Measurements from ENCODE around the gene SYNRG. TPM values are rescaled to one million over a fixed set of nuclear protein-coding genes. Genes with fewer than 3 reads are reported as not detected.
"Not testable (repeated sequence)": the region's sequence is repeated elsewhere in the genome, so short reads cannot be mapped to it uniquely, and the experiment has no call there.

SYNRG gene
- total and polyA plus RNA-seq, 4 donors: 6.5 to 20.5 (median 15.9) TPM

- not testable (repeated sequence) for H3K9me3 ChIP-seq (ENCODE audit: control insufficient read depth in 4 of 4, low read length in 3 of 4); H3K9ac ChIP-seq (ENCODE audit: low read depth in 1 of 2, low read length in 2 of 2); H3K27me3 ChIP-seq (ENCODE audit: control insufficient read depth in 4 of 4, insufficient read depth in 4 of 4, low read length in 3 of 4); H3K4me3 ChIP-seq (ENCODE audit: low read depth in 1 of 3, low read length in 3 of 3); DNase-seq (ENCODE audit: low spot score); H3K4me1 ChIP-seq (ENCODE audit: control insufficient read depth in 4 of 4, insufficient read depth in 4 of 4, low read length in 3 of 4); H3K27ac ChIP-seq (ENCODE audit: low read depth in 1 of 2, low read length in 2 of 2)
- TF ChIP-seq HNF4A (conservative IDR thresholded peaks at IDR 0.05) (peak; percentile 57 to 65), SP1 (IDR thresholded peaks at IDR 0.05) (peak; percentile 33), YY1 (IDR thresholded peaks at IDR 0.05) (peak; percentile 47), RXRA (IDR thresholded peaks at IDR 0.05) (peak; percentile 23 to 31), JUND (IDR thresholded peaks at IDR 0.05) (peak in 1 of 2 donors; percentile 9)
- H3K36me3 ChIP-seq (ENCODE audit: control insufficient read depth in 4 of 4, insufficient read depth in 3 of 4, low read depth in 1 of 4, low read length in 3 of 4): peaks cover 0 to 36% (median 25%) of the 10 kb centered on the region in 4 donors
- WGBS: 60% methylated on average over 6 of the region's 6 CpGs
These were observed 7.2 kb upstream of the SYNRG start for GRCh38 chr17:37616430-37616829.

- no peaks in the 10 kb centered on the region for H3K27me3 ChIP-seq (ENCODE audit: control insufficient read depth in 4 of 4, insufficient read depth in 4 of 4, low read length in 3 of 4)
- no peak for DNase-seq (ENCODE audit: low spot score)
- H3K4me3 ChIP-seq (ENCODE audit: low read depth in 1 of 3, low read length in 3 of 3): no peak overlapping the region
- 98% methylated on average over 2 of the region's 2 CpGs for WGBS
- peaks cover 0 to 27% (median 20%) of the 10 kb centered on the region in 4 donors for H3K36me3 ChIP-seq (ENCODE audit: control insufficient read depth in 4 of 4, insufficient read depth in 3 of 4, low read depth in 1 of 4, low read length in 3 of 4)
- TF ChIP-seq, protein P1, sequence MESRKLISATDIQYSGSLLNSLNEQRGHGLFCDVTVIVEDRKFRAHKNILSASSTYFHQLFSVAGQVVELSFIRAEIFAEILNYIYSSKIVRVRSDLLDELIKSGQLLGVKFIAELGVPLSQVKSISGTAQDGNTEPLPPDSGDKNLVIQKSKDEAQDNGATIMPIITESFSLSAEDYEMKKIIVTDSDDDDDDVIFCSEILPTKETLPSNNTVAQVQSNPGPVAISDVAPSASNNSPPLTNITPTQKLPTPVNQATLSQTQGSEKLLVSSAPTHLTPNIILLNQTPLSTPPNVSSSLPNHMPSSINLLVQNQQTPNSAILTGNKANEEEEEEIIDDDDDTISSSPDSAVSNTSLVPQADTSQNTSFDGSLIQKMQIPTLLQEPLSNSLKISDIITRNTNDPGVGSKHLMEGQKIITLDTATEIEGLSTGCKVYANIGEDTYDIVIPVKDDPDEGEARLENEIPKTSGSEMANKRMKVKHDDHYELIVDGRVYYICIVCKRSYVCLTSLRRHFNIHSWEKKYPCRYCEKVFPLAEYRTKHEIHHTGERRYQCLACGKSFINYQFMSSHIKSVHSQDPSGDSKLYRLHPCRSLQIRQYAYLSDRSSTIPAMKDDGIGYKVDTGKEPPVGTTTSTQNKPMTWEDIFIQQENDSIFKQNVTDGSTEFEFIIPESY (IDR thresholded peaks at IDR 0.05): no peak
- TF ChIP-seq TAF1 (conservative IDR thresholded peaks at IDR 0.05) (no peak), GABPA (IDR thresholded peaks at IDR 0.05 in 1 of 2, conservative IDR thresholded peaks at IDR 0.05 in 1 of 2) (no peak), RAD21 (IDR thresholded peaks at IDR 0.05) (no peak), HNF4G (IDR thresholded peaks at IDR 0.05) (no peak), SP1 (IDR thresholded peaks at IDR 0.05) (no peak), FOXA2 (IDR thresholded peaks at IDR 0.05) (no peak), EGR1 (IDR thresholded peaks at IDR 0.05; ENCODE audit: low read depth in 2 of 2) (no peak), NR2F2 (IDR thresholded peaks at IDR 0.05) (no peak), YY1 (IDR thresholded peaks at IDR 0.05) (no peak), FOXA1 (IDR thresholded peaks at IDR 0.05) (no peak), RXRA (IDR thresholded peaks at IDR 0.05) (no peak)
- TF ChIP-seq, protein P2, sequence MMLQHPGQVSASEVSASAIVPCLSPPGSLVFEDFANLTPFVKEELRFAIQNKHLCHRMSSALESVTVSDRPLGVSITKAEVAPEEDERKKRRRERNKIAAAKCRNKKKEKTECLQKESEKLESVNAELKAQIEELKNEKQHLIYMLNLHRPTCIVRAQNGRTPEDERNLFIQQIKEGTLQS (IDR thresholded peaks at IDR 0.05): no peak
- H3K27ac ChIP-seq (ENCODE audit: low read depth in 1 of 2, low read length in 2 of 2): no peak overlapping the region
- no peak overlapping the region for H3K9ac ChIP-seq (ENCODE audit: low read depth in 1 of 2, low read length in 2 of 2)
- H3K9me3 ChIP-seq (ENCODE audit: control insufficient read depth in 4 of 4, low read length in 3 of 4): no peaks in the 10 kb centered on the region
- peaks cover 0 to 3% (median 1%) of the 10 kb centered on the region in 4 donors for H3K4me1 ChIP-seq (ENCODE audit: control insufficient read depth in 4 of 4, insufficient read depth in 4 of 4, low read length in 3 of 4)
These were observed 5.6 kb upstream of the SYNRG start for GRCh38 chr17:37614823-37615222.

GRCh38 chr17:37614391-37614790 is 5.2 kb upstream of the SYNRG start:
- TF ChIP-seq RAD21 (IDR thresholded peaks at IDR 0.05) (no peak), EGR1 (IDR thresholded peaks at IDR 0.05; ENCODE audit: low read depth in 2 of 2) (no peak), TAF1 (conservative IDR thresholded peaks at IDR 0.05) (no peak), FOXA1 (IDR thresholded peaks at IDR 0.05) (no peak), FOXA2 (IDR thresholded peaks at IDR 0.05) (no peak)
- TF ChIP-seq, protein P2 (IDR thresholded peaks at IDR 0.05): no peak
- H3K36me3 ChIP-seq (ENCODE audit: control insufficient read depth in 4 of 4, insufficient read depth in 3 of 4, low read depth in 1 of 4, low read length in 3 of 4): peaks cover 0 to 24% (median 19%) of the 10 kb centered on the region in 4 donors
- H3K27ac ChIP-seq (ENCODE audit: low read depth in 1 of 2, low read length in 2 of 2): no peak overlapping the region
- no peaks in the 10 kb centered on the region for H3K27me3 ChIP-seq (ENCODE audit: control insufficient read depth in 4 of 4, insufficient read depth in 4 of 4, low read length in 3 of 4)
- H3K4me3 ChIP-seq (ENCODE audit: low read depth in 1 of 3, low read length in 3 of 3): no peak overlapping the region
- no peak for DNase-seq (ENCODE audit: low spot score)
- 94% methylated on average over 5 of the region's 5 CpGs for whole genome bisulfite sequencing
- no peak overlapping the region for H3K9ac ChIP-seq (ENCODE audit: low read depth in 1 of 2, low read length in 2 of 2)
- peaks cover 0 to 3% (median 2%) of the 10 kb centered on the region in 4 donors for H3K4me1 ChIP-seq (ENCODE audit: control insufficient read depth in 4 of 4, insufficient read depth in 4 of 4, low read length in 3 of 4)
- H3K9me3 ChIP-seq (ENCODE audit: control insufficient read depth in 4 of 4, low read length in 3 of 4): no peaks in the 10 kb centered on the region

All from liver (tissue), 9 donors.